NCI-H1930 (cell line): ENCODE results near the gene TMEM182.

Source experiments
- DNase-seq, 2 experiments: peaks; one replicate each; lab custom pipeline; 2025; lab: John Stamatoyannopoulos, UW

TMEM182 gene

GRCh38 chr2:102768253-102768652, 6.4 kb downstream of the TMEM182 start:
- DNase-seq: no peak

GRCh38 chr2:102768892-102769291, 7.1 kb downstream of the TMEM182 start:
- no peak for DNase-seq

- DNase-seq: no peak
Measured at GRCh38 chr2:102770506-102770905, 8.7 kb downstream of the TMEM182 start.

GRCh38 chr2:102771114-102771513, 9.3 kb downstream of the TMEM182 start:
- no peak for DNase-seq

- no peak for DNase-seq
Measured at GRCh38 chr2:102772659-102773058, 10.8 kb downstream of the TMEM182 start.

- no peak for DNase-seq
Measured at GRCh38 chr2:102773149-102773705, 11.4 kb downstream of the TMEM182 start.

GRCh38 chr2:102778260-102778659, 16.4 kb downstream of the TMEM182 start:
- no peak for DNase-seq

- no peak for DNase-seq
Measured at GRCh38 chr2:102780467-102780866, 18.6 kb downstream of the TMEM182 start.

- no peak for DNase-seq
Measured at GRCh38 chr2:102782187-102782586, 20.4 kb downstream of the TMEM182 start.

- DNase-seq: no peak
Measured at GRCh38 chr2:102782933-102783332, 21.1 kb downstream of the TMEM182 start.

- DNase-seq: no peak
Measured at GRCh38 chr2:102783506-102784183, 21.8 kb downstream of the TMEM182 start.

- no peak for DNase-seq
Measured at GRCh38 chr2:102784940-102785339, 23.1 kb downstream of the TMEM182 start.

- no peak for DNase-seq
Measured at GRCh38 chr2:102788216-102788884, 26.5 kb downstream of the TMEM182 start.

- no peak for DNase-seq
Measured at GRCh38 chr2:102788885-102789260, 27.0 kb downstream of the TMEM182 start.

- no peak for DNase-seq
Measured at GRCh38 chr2:102789349-102790090, 27.7 kb downstream of the TMEM182 start.

GRCh38 chr2:102790091-102790455, 28.2 kb downstream of the TMEM182 start:
- no peak for DNase-seq

- DNase-seq: no peak
Measured at GRCh38 chr2:102792568-102793208, 30.9 kb downstream of the TMEM182 start.

GRCh38 chr2:102795641-102796040, 33.8 kb downstream of the TMEM182 start:
- DNase-seq: no peak

GRCh38 chr2:102796337-102796736, 34.5 kb downstream of the TMEM182 start:
- DNase-seq: no peak

GRCh38 chr2:102797486-102797885, 35.7 kb downstream of the TMEM182 start:
- DNase-seq: no peak

GRCh38 chr2:102798181-102798580, 36.4 kb downstream of the TMEM182 start:
- DNase-seq: no peak

- DNase-seq: peak in 1 of 2 experiments; percentile 15
Measured at GRCh38 chr2:102801098-102801718, 39.4 kb downstream of the TMEM182 start.
